HCT116 (cell line): ENCODE results near the gene ATPAF1.

Experiments
- CEBPB ChIP-seq: IDR thresholded peaks from 2 replicates; pipeline ENCODE4 v1.6.1; 2012; ENCODE audit warnings: low read depth
- CTCF ChIP-seq, 3 experiments: fragments of 200-600 bp in 1 of 3; sonication (generic) in 1 of 3; IDR thresholded peaks in 2 of 3; conservative IDR thresholded peaks in 1 of 3; 2 replicates each; pipeline ENCODE4 v1.5.1; 2012 to 2017; ENCODE audit warnings: low read depth in 2 of 3, low read length in 2 of 3, antibody characterized with exemption in 1 of 3, borderline replicate concordance in 1 of 3, control low read depth in 1 of 3, mild to moderate bottlenecking in 1 of 3, mixed read lengths in 1 of 3, mixed run types in 1 of 3, moderate library complexity in 1 of 3; ENCODE audit not compliant: insufficient read depth in 1 of 3
- EZH2phosphoT487 ChIP-seq: fragments of 200-600 bp; IDR thresholded peaks from 2 replicates; pipeline ENCODE4 v1.6.1; 2018; ENCODE audit warnings: antibody characterized with exemption, borderline replicate concordance
- POLR2A ChIP-seq: IDR thresholded peaks from 2 replicates; pipeline ENCODE4 v1.7.0; 2011; ENCODE audit warnings: borderline replicate concordance; ENCODE audit not compliant: insufficient read depth, insufficient read length; ENCODE audit errors: extremely low read depth
- TCF7L2 ChIP-seq: IDR thresholded peaks from 2 replicates; pipeline ENCODE4 v1.7.0; 2011; ENCODE audit warnings: borderline replicate concordance, inconsistent platforms; ENCODE audit not compliant: insufficient read depth, insufficient read length; ENCODE audit errors: extremely low read depth

- TF ChIP-seq EZH2phosphoT487: no peak
- TF ChIP-seq POLR2A: no peak
- peak; percentile 63 to 68 (median 64) for TF ChIP-seq CTCF (IDR thresholded peaks at IDR 0.05 in 2 of 3, conservative IDR thresholded peaks at IDR 0.05 in 1 of 3; ENCODE audit: borderline replicate concordance in 1 of 3, insufficient read depth in 1 of 3, low read depth in 2 of 3, low read length in 2 of 3)
- TF ChIP-seq TCF7L2: no peak
- no peak for TF ChIP-seq CEBPB
Measured at GRCh38 chr1:46622344-46622743, 45.8 kb downstream of the ATPAF1 start.
